A549 treated with AZD9567 at 1 μM for 4 hours (cell line): Measurements from ENCODE around the gene KRT86. TPM values are rescaled to one million over a fixed set of nuclear protein-coding genes. Genes with fewer than 3 reads are reported as not detected.

Experiments
- total RNA-seq: library from RNA; stranded (reverse); fragments of 200-300 nt; extraction: Qiagen RNA extraction; gene quantifications from 5 replicates; pipeline ENCODE4 v1.2.3, GENCODE V29; 2022; ENCODE audit not compliant: insufficient read depth

Gene KRT86
- 29.8 to 51.0 TPM (median 47.4 TPM) in 5 replicates for total RNA-seq

GRCh38 chr12:52274521-52275120 lies at the start of gene KRT86:
KRT86 (plus strand) TSS chr12:52274645; CDS start chr12:52301917, 27,272 bp downstream.

GRCh38 chr12:52232674-52233461 lies 41.6 kb upstream of the KRT86 start, which contains the start of gene KRT7:
KRT7 (plus strand) TSS chr12:52233243; CDS start chr12:52233297, 54 bp downstream.

DNA sequence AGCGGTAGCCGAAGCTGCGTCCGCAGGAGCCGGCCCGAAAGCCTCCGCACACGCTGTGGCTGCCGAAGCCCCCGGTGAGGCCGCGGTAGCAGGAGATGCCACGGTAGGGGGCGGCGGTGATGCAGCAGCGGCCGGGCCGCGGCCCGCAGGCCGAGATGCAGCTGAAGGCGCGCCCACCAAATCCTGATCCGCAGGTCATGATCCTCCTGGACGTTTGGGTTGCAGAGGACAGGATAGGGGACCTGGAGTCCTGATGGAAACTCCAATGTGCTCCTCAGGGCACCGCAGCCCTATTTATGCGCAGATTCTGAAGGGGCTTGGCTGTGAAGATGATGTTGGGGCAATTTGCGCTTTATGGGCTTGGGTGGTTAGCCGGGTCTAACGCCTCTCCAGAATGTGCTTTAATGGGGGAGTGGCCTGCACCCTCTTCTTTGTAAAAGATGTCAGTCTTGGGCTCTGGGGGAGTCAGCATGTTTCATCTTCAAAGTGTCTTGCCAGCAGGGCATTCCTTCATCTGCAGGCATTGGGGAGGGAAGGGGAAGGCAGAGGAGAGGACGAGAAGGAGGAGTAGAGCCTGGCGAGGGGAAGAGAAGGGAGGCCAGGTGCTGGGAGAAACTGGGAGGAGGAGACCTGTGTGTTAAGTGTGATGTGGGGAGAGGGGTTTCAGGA lies 17.0 kb downstream of the KRT86 start, which contains the start of gene KRT81:
Gene KRT81, minus strand, starts transcription at position 268 of the 669 bp plus-strand sequence. Its CDS starts 69 bp downstream, at position 199.

GRCh38 chr12:52320784-52321400 lies 46.4 kb downstream of the KRT86 start, which contains the start of gene KRT83:
KRT83 (minus strand) TSS chr12:52321398; CDS start chr12:52321335, 63 bp downstream.

Other genes starting within 250 kb of the KRT86 start
- gene NR4A1, start 223.2 kb upstream of the KRT86 start, total RNA-seq: 31.2 to 49.8 TPM (median 40.5 TPM) in 5 replicates
- gene ATG101, start 204.7 kb upstream of the KRT86 start, total RNA-seq: 78.3 to 108 TPM (median 101 TPM) in 5 replicates
- gene SMIM41, start 194.9 kb upstream of the KRT86 start, total RNA-seq: not detected in 5 replicates
- 31.1 to 42.6 TPM (median 33.5 TPM) in 5 replicates for gene KRT80, start 82.6 kb upstream of the KRT86 start, total RNA-seq
- gene KRT7, start 41.4 kb upstream of the KRT86 start, total RNA-seq: 4,095 to 6,117 TPM (median 5,628 TPM) in 5 replicates
- gene KRT81, start 16.9 kb downstream of the KRT86 start, total RNA-seq: 3,123 to 4,150 TPM (median 3,993 TPM) in 5 replicates
- gene KRT83, start 46.8 kb downstream of the KRT86 start, total RNA-seq: 6.0 to 6.6 TPM (median 6.4 TPM) in 5 replicates
- gene KRT85, start 92.8 kb downstream of the KRT86 start, total RNA-seq: 0.05 TPM in 1 of 5 replicates, not detected in the others
- not detected in 5 replicates for gene KRT84, start 111.0 kb downstream of the KRT86 start, total RNA-seq
- not detected in 5 replicates for gene KRT82, start 131.7 kb downstream of the KRT86 start, total RNA-seq
- gene KRT75, start 159.7 kb downstream of the KRT86 start, total RNA-seq: 0.07 to 0.20 TPM (median 0.14 TPM) in 4 of 5 replicates, not detected in the other
- gene KRT6B, start 177.5 kb downstream of the KRT86 start, total RNA-seq: 0.03 TPM in 1 of 5 replicates, not detected in the others
- gene KRT6C, start 199.2 kb downstream of the KRT86 start, total RNA-seq: not detected in 5 replicates
- gene KRT6A, start 218.6 kb downstream of the KRT86 start, total RNA-seq: 5.2 to 7.8 TPM (median 6.7 TPM) in 5 replicates
- 0.23 to 0.63 TPM (median 0.34 TPM) in 4 of 5 replicates, not detected in the other for gene KRT5, start 245.7 kb downstream of the KRT86 start, total RNA-seq